Neuronal stem cell (in vitro differentiated cells): Measurements from ENCODE around the gene PSD2.
A peak's percentile ranks its signal among the peaks of the same experiment; 100 is the strongest.

Experiments used
- DNase-seq: peaks from one replicate; pipeline ENCODE4 v3.0.0-alpha.2; 2013; ENCODE audit warnings: low spot score
- H2AFZ ChIP-seq: one replicate; pipeline ENCODE4 v1.6.1; 2013; ENCODE audit warnings: mild to moderate bottlenecking, low read length, inconsistent platforms
- H2AK5ac ChIP-seq: 2 replicates; pipeline ENCODE4 v1.6.1; 2013; ENCODE audit warnings: low read depth, mild to moderate bottlenecking, inconsistent platforms, low read length, moderate library complexity, mixed read lengths
- H2BK120ac ChIP-seq: 2 replicates; pipeline ENCODE4 v1.6.1; 2013; ENCODE audit warnings: low read depth, mild to moderate bottlenecking, inconsistent platforms, low read length, moderate library complexity, mixed read lengths
- H2BK12ac ChIP-seq: one replicate; pipeline ENCODE4 v1.6.1; 2013; ENCODE audit warnings: low read length, inconsistent platforms
- H2BK15ac ChIP-seq: 2 replicates; pipeline ENCODE4 v1.6.1; 2013; ENCODE audit warnings: mild to moderate bottlenecking, low read length, inconsistent platforms, mixed read lengths
- H2BK5ac ChIP-seq: one replicate; pipeline ENCODE4 v1.6.1; 2013; ENCODE audit warnings: inconsistent platforms, mild to moderate bottlenecking, low read length, moderate library complexity
- H3K14ac ChIP-seq: one replicate; pipeline ENCODE4 v1.6.1; 2013; ENCODE audit warnings: low read length, inconsistent platforms
- H3K18ac ChIP-seq: 2 replicates; pipeline ENCODE4 v1.6.1; 2013; ENCODE audit warnings: low read length, inconsistent platforms
- H3K23ac ChIP-seq: 2 replicates; pipeline ENCODE4 v1.6.1; 2013; ENCODE audit warnings: low read depth, mild to moderate bottlenecking, mixed read lengths, low read length, inconsistent platforms; ENCODE audit not compliant: poor library complexity
- H3K27ac ChIP-seq: replicated peaks from 3 replicates; pipeline ENCODE4 v1.5.1; 2013; ENCODE audit warnings: low read length, inconsistent platforms
- H3K27me3 ChIP-seq, 3 experiments: 2 replicates each; pipeline ENCODE4 v1.6.1; 2013; ENCODE audit warnings: low read length in 3 of 3, mild to moderate bottlenecking in 2 of 3, inconsistent platforms in 1 of 3, low read depth in 1 of 3, mixed read lengths in 1 of 3, moderate library complexity in 1 of 3; ENCODE audit not compliant: control insufficient read depth in 3 of 3, insufficient read depth in 3 of 3
- H3K36me3 ChIP-seq, 2 donors: replicated peaks in 1 of 2; 2 replicates each; pipeline ENCODE4 v1.6.1; 2013; ENCODE audit warnings: low read length in 2 of 2; ENCODE audit not compliant: control insufficient read depth in 2 of 2, insufficient read depth in 2 of 2
- H3K4ac ChIP-seq: 2 replicates; pipeline ENCODE4 v1.6.1; 2013; ENCODE audit warnings: inconsistent platforms, mild to moderate bottlenecking, low read length, moderate library complexity
- H3K4me1 ChIP-seq, 2 donors: 1 replicate in 1 of 2; 2 replicates in 1 of 2; pipeline ENCODE4 v1.6.1; 2013; ENCODE audit warnings: low read length in 2 of 2, low read depth in 1 of 2; ENCODE audit not compliant: control insufficient read depth in 2 of 2, insufficient read depth in 1 of 2
- H3K4me2 ChIP-seq: one replicate; pipeline ENCODE4 v1.6.1; 2013; ENCODE audit warnings: mild to moderate bottlenecking, low read length, inconsistent platforms; ENCODE audit not compliant: insufficient read depth, poor library complexity, severe bottlenecking
- H3K4me3 ChIP-seq, 2 donors: 2 replicates each; pipeline ENCODE4 v1.5.1; 2013; ENCODE audit warnings: low read length in 2 of 2, mild to moderate bottlenecking in 2 of 2, inconsistent platforms in 1 of 2, moderate library complexity in 1 of 2
- H3K79me1 ChIP-seq: one replicate; pipeline ENCODE4 v1.6.1; 2013; ENCODE audit warnings: low read depth, mild to moderate bottlenecking, inconsistent platforms, low read length, moderate library complexity
- H3K9ac ChIP-seq: one replicate; pipeline ENCODE4 v1.6.1; 2013; ENCODE audit warnings: mild to moderate bottlenecking, low read depth, low read length, inconsistent platforms; ENCODE audit not compliant: poor library complexity
- H3K9me3 ChIP-seq, 2 donors: replicated peaks in 1 of 2; 2 replicates each; pipeline versions ENCODE3 to v1.6.1; 2013; ENCODE audit warnings: low read length in 2 of 2, mild to moderate bottlenecking in 2 of 2, inconsistent platforms in 1 of 2, low read depth in 1 of 2, mixed read lengths in 1 of 2, moderate library complexity in 1 of 2; ENCODE audit not compliant: control insufficient read depth in 2 of 2, insufficient read depth in 1 of 2
- H4K8ac ChIP-seq: one replicate; pipeline ENCODE4 v1.6.1; 2013; ENCODE audit warnings: low read depth, mild to moderate bottlenecking, inconsistent platforms, low read length, moderate library complexity
- H4K91ac ChIP-seq: one replicate; pipeline ENCODE4 v1.6.1; 2013; ENCODE audit warnings: low read length, low read depth, mild to moderate bottlenecking, inconsistent platforms; ENCODE audit not compliant: poor library complexity
- WGBS, 2 donors: extraction: QIAGEN DNeasy Blood & Tissue Kit; methylation state at CpG; one replicate each; pipeline ENCODE4 v1.1.7; 2013; ENCODE audit warnings: missing lambda C conversion rate in 2 of 2, mixed read lengths in 1 of 2; ENCODE audit not compliant: insufficient read length in 2 of 2, insufficient replicate concordance in 1 of 2; ENCODE audit errors: extremely low coverage in 2 of 2; 5-methylcytosine and 5-hydroxymethylcytosine counted together

PSD2 gene

DNA sequence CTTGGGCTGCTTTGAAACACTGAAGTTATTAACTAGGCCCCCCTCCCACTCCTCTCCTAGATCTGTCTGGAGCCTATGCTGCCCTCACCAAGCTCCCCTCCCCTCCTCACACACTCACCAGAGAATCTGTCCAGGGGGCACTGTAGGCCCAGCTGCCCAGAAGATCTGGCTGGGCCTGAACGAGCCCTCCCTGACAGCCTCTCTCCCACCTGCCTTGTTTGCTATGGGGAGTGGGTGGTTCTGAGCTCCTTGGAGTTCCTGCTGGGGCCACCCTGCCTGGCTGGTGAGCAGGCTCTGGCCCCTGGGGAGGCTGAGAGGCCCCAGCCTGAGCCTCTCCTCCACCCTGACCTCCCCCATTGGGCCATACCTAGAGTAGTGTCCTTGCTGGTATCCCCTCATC is 75.1 kb downstream of the PSD2 start:
- Histone ChIP-seq H2BK120ac (no peak overlapping the region), H3K4ac (no peak overlapping the region), H3K9me3 (peaks cover 0 to 1% of the 10 kb centered on the region in 2 donors), H3K9ac (no peak overlapping the region), H3K36me3 (no peaks in the 10 kb centered on the region), H3K23ac (no peak overlapping the region), H3K4me2 (no peak overlapping the region), H3K79me1 (no peaks in the 10 kb centered on the region), H2AFZ (no peak overlapping the region), H2BK12ac (no peak overlapping the region), H3K4me1 (peaks cover 0 to 2% of the 10 kb centered on the region in 2 donors), H3K27ac (no peak overlapping the region), H3K18ac (no peak overlapping the region), H2BK15ac (no peak overlapping the region), H3K27me3 (peaks cover 0 to 51% (median 0%) of the 10 kb centered on the region in 3 experiments), H3K14ac (no peak overlapping the region), H2AK5ac (no peak overlapping the region), H4K8ac (no peak overlapping the region), H3K4me3 (no peak overlapping the region), H4K91ac (no peak overlapping the region), H2BK5ac (no peak overlapping the region)
- WGBS, 2 donors, result no CpG with 5 or more reads among the region's 1 CpG
- DNase-seq, result no peak

DNA sequence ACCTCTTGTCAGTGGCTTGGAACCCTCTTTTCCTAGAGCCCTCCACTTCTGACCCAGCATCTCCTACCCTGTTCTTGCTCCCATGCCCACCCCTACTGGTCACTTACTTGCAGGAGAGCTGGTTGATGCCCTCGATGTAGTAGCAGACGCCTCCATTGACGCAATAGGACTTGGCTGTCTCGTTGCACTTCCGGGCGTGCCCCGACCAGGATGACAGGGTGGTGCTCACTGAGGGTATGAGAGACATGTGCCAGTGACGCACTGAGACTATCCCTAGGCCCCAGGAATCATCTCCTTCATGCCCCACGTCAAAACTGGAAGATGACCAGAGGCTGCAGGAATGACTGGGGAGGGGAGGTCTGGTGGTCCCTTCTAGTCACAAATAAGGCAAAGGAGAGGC is 76.0 kb downstream of the PSD2 start:
- no peak for DNase-seq
- Histone ChIP-seq H3K27me3 (peaks cover 0 to 47% (median 0%) of the 10 kb centered on the region in 3 experiments), H3K4me2 (no peak overlapping the region), H3K36me3 (no peaks in the 10 kb centered on the region), H3K4me3 (no peak overlapping the region), H3K18ac (no peak overlapping the region), H2BK120ac (no peak overlapping the region), H4K8ac (no peak overlapping the region), H3K9ac (no peak overlapping the region), H3K23ac (no peak overlapping the region), H2BK12ac (no peak overlapping the region), H3K14ac (no peak overlapping the region), H3K27ac (no peak overlapping the region), H2AK5ac (no peak overlapping the region), H3K4me1 (peaks cover 0 to 2% of the 10 kb centered on the region in 2 donors), H2BK15ac (no peak overlapping the region), H3K9me3 (peaks cover 0 to 2% of the 10 kb centered on the region in 2 donors), H2AFZ (no peak overlapping the region), H4K91ac (no peak overlapping the region), H3K4ac (no peak overlapping the region), H2BK5ac (no peak overlapping the region), H3K79me1 (no peaks in the 10 kb centered on the region)
- no CpG with 5 or more reads among the region's 9 CpGs for WGBS, 2 donors

DNA sequence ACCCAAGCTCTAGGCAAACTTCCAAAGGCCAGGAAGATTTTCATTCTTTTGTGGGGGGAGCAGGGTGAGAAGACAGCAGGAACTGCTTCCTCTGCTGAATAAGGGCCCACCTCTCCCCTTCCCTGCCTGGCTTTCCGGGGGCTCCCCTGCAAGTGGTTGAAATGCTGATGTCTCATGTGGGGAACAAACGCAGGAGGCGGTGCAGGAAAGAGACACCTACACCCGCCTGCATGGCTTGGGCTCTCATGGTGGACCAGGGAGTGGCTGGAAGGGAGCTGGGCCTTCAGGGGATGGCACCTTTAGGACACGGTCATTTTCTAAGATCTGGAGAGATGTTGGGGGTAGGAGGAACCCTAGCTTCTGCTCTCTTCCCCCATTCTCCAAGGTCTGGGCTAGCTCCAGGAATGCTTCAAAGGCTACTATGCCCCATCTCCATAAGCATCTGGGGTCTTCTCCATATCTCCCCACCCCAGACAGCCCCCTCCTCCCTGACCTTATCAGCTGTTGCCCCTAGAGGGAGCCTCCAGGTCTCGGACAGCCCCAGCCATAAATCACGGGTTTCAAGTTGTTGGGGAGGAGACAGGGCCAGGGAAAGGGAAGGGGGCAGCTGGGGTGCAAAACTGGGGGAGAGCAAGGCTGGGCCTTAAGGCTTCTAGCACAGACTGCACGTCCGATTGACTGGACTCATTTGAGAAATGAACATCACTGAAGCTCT is 76.6 kb downstream of the PSD2 start:
- peaks cover 0 to 2% of the 10 kb centered on the region in 2 donors for H3K4me1 ChIP-seq
- no peak overlapping the region for H4K8ac ChIP-seq
- H3K4ac ChIP-seq, result no peak overlapping the region
- no peak overlapping the region for H2BK12ac ChIP-seq
- H2BK120ac ChIP-seq, result no peak overlapping the region
- no peak overlapping the region for H3K14ac ChIP-seq
- peaks cover 0 to 51% (median 0%) of the 10 kb centered on the region in 3 experiments for H3K27me3 ChIP-seq
- no peak overlapping the region for H2AFZ ChIP-seq
- no peak overlapping the region for H3K4me2 ChIP-seq
- no peak overlapping the region for H4K91ac ChIP-seq
- no peak overlapping the region for H3K27ac ChIP-seq
- DNase-seq, result no peak
- H2BK15ac ChIP-seq, result no peak overlapping the region
- H3K4me3 ChIP-seq, result no peak overlapping the region
- H3K9me3 ChIP-seq, result peaks cover 0 to 2% of the 10 kb centered on the region in 2 donors
- H3K9ac ChIP-seq, result no peak overlapping the region
- H3K79me1 ChIP-seq, result no peaks in the 10 kb centered on the region
- H3K18ac ChIP-seq, result no peak overlapping the region
- H3K23ac ChIP-seq, result no peak overlapping the region
- no peak overlapping the region for H2BK5ac ChIP-seq
- no peaks in the 10 kb centered on the region for H3K36me3 ChIP-seq
- WGBS, 2 donors, result no CpG with 5 or more reads among the region's 9 CpGs
- no peak overlapping the region for H2AK5ac ChIP-seq

DNA sequence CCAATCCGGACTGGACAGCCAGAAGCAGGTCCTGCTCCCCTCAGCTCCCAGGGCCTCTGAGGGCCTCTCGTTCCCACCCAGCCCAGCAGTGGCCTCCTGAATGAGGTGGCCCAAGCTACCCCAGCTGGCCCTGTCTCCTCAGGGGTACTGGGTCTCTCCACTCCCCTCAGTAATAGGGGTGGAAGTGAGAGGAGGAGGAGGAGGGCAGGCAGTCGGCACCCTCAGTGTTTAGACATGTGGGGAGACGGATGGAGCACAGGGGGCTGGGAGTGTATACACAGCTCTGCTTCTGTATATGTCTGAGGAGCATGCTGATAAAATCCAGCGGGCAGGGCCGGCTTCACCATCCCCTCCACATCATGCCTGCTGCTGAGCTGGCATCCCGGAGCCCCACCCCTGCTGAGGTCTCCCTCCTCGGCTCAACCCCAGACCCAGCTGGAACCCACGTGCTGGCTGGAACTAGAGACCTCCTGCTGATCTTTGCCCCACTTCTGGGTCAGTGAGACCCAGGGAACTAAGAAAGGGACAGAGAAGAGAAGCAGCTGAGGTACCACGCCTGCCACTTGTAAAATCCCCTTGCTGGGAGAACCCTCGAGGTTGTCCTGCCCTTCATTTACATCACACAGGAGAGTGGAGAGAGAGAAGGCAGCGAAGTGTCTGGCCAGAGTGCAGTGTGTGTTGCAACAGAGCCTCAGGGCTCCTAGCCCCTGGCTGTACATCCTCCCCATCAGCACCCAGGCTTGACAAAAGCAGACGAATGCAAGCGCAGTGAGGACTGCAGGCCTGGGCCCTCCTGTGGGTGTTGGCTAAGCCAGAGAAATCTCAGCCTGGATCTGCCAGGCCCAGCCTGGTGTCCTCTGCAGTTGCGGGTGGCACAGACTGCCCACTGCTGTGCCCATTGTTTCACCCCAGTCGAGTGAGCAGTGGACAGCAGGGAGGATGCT is 77.5 kb downstream of the PSD2 start:
- no peak for DNase-seq
- Histone ChIP-seq H3K4me3 (no peak overlapping the region), H2BK15ac (peak overlapping the region; percentile 27), H3K4me2 (no peak overlapping the region), H3K27ac (no peak overlapping the region), H2BK12ac (no peak overlapping the region), H3K4ac (no peak overlapping the region), H3K9me3 (peaks cover 0 to 2% of the 10 kb centered on the region in 2 donors), H4K8ac (no peak overlapping the region), H2AFZ (no peak overlapping the region), H3K18ac (peak overlapping the region; percentile 77), H3K79me1 (no peaks in the 10 kb centered on the region), H4K91ac (no peak overlapping the region), H3K27me3 (peaks cover 0 to 50% (median 0%) of the 10 kb centered on the region in 3 experiments), H2AK5ac (no peak overlapping the region), H3K4me1 (peaks cover 0 to 2% of the 10 kb centered on the region in 2 donors), H2BK120ac (no peak overlapping the region), H3K9ac (no peak overlapping the region), H3K36me3 (no peaks in the 10 kb centered on the region), H3K14ac (no peak overlapping the region), H3K23ac (no peak overlapping the region), H2BK5ac (no peak overlapping the region)
- no CpG with 5 or more reads among the region's 16 CpGs for WGBS, 2 donors
